RWPE2 (cell line): Measurements from ENCODE around the gene GGTLC2.

ENCODE experiments used
- ATAC-seq: fragments of 200-7000 bp; cut with Tn5 transposase; 3 replicates; pipeline ENCODE4 v1.9.1; 2021; ENCODE audit warnings: low read depth
- DNase-seq: peaks from one replicate; pipeline ENCODE4 v3.0.0-alpha.2; 2020; ENCODE audit warnings: low spot score
- H3K27ac ChIP-seq: fragments of 450-650 bp; 2 replicates; pipeline ENCODE4 v1.5.1; 2017; ENCODE audit warnings: mild to moderate bottlenecking; ENCODE audit not compliant: poor library complexity, severe bottlenecking
- H3K27me3 ChIP-seq: fragments of 250-450 bp; sonication (Bioruptor Pico); 2 replicates; pipeline ENCODE4 v1.5.1; 2021; ENCODE audit warnings: mild to moderate bottlenecking, moderate library complexity; ENCODE audit not compliant: insufficient read depth, poor library complexity, severe bottlenecking
- H3K36me3 ChIP-seq: fragments of 250-450 bp; sonication (Bioruptor Pico); 2 replicates; pipeline ENCODE4 v1.5.1; 2020; ENCODE audit warnings: low read depth, mild to moderate bottlenecking, moderate library complexity
- H3K4me1 ChIP-seq: fragments of 250-450 bp; sonication (Bioruptor Pico); 2 replicates; pipeline ENCODE4 v1.5.1; 2021; ENCODE audit warnings: mild to moderate bottlenecking, moderate library complexity; ENCODE audit not compliant: insufficient read depth, poor library complexity, severe bottlenecking
- H3K4me3 ChIP-seq: fragments of 250-450 bp; sonication (Bioruptor Pico); 2 replicates; pipeline ENCODE4 v1.5.1; 2021; ENCODE audit warnings: mild to moderate bottlenecking, moderate library complexity; ENCODE audit not compliant: severe bottlenecking
- H3K9me3 ChIP-seq: fragments of 250-450 bp; sonication (Bioruptor Pico); 2 replicates; pipeline ENCODE4 v1.5.1; 2021; ENCODE audit warnings: mild to moderate bottlenecking, moderate library complexity; ENCODE audit not compliant: severe bottlenecking
- CTCF ChIP-seq: fragments of 450-650 bp; IDR thresholded peaks from one replicate; pipeline ENCODE4 v1.5.1; 2017; ENCODE audit warnings: mild to moderate bottlenecking, moderate library complexity; ENCODE audit not compliant: poor library complexity, severe bottlenecking

The GGTLC2 gene

GRCh38 chr22:22670076-22670795 is 25.8 kb downstream of the GGTLC2 start:
- Histone ChIP-seq H3K36me3 (no peaks in the 10 kb centered on the region), H3K4me3 (no peak overlapping the region), H3K27me3 (peaks cover 2% of the 10 kb centered on the region), H3K4me1 (no peaks in the 10 kb centered on the region), H3K27ac (no peak overlapping the region), H3K9me3 (peaks cover 6% of the 10 kb centered on the region)
- ATAC-seq (no peak), DNase-seq (no peak)
- TF ChIP-seq CTCF: no peak

GRCh38 chr22:22671506-22671905 is 27.1 kb downstream of the GGTLC2 start:
- Histone ChIP-seq H3K4me1 (no peaks in the 10 kb centered on the region), H3K27me3 (peaks cover 7% of the 10 kb centered on the region), H3K27ac (no peak overlapping the region), H3K9me3 (peaks cover 9% of the 10 kb centered on the region), H3K4me3 (no peak overlapping the region), H3K36me3 (no peaks in the 10 kb centered on the region)
- ATAC-seq (no peak), DNase-seq (no peak)
- TF ChIP-seq CTCF: no peak

- no peak overlapping the region for H3K27ac ChIP-seq
- H3K27me3 ChIP-seq: peaks cover 9% of the 10 kb centered on the region
- TF ChIP-seq CTCF: no peak
- ATAC-seq (no peak), DNase-seq (no peak)
- no peaks in the 10 kb centered on the region for H3K4me1 ChIP-seq
- no peaks in the 10 kb centered on the region for H3K36me3 ChIP-seq
- H3K9me3 ChIP-seq: peaks cover 13% of the 10 kb centered on the region
- H3K4me3 ChIP-seq: no peak overlapping the region
Observed at GRCh38 chr22:22673099-22673498, 28.7 kb downstream of the GGTLC2 start.

GRCh38 chr22:22673628-22674027 is 29.2 kb downstream of the GGTLC2 start:
- no peak for ATAC-seq
- no peak overlapping the region for H3K27ac ChIP-seq
- H3K27me3 ChIP-seq: peaks cover 9% of the 10 kb centered on the region
- no peak for TF ChIP-seq CTCF
- H3K4me1 ChIP-seq: no peaks in the 10 kb centered on the region
- H3K36me3 ChIP-seq: no peaks in the 10 kb centered on the region
- H3K4me3 ChIP-seq: no peak overlapping the region
- no peak for DNase-seq
- H3K9me3 ChIP-seq: peaks cover 13% of the 10 kb centered on the region

GRCh38 chr22:22674467-22674866 is 30.1 kb downstream of the GGTLC2 start:
- no peaks in the 10 kb centered on the region for H3K36me3 ChIP-seq
- H3K4me1 ChIP-seq: no peaks in the 10 kb centered on the region
- ATAC-seq (no peak), DNase-seq (no peak)
- TF ChIP-seq CTCF: no peak
- no peak overlapping the region for H3K4me3 ChIP-seq
- peaks cover 13% of the 10 kb centered on the region for H3K9me3 ChIP-seq
- peaks cover 9% of the 10 kb centered on the region for H3K27me3 ChIP-seq
- H3K27ac ChIP-seq: no peak overlapping the region
